ENCODE results near the gene FBXL16. TPM values are rescaled to one million over a fixed set of nuclear protein-coding genes. Genes with fewer than 3 reads are reported as not detected.

The FBXL16 gene
- total RNA-seq = 0.22 TPM in 1 of 2 replicates, not detected in the other

GRCh38 chr16:705431-706188 lies at the start of gene FBXL16:
Gene FBXL16, minus strand, starts transcription at chr16:705801. Its CDS starts 8,396 bp downstream, at chr16:697405.

GRCh38 chr16:740764-741505 lies 35.3 kb upstream of the FBXL16 start, which contains the start of gene CIAO3:
Gene CIAO3, minus strand, starts transcription at chr16:740997. Its CDS starts 12 bp downstream, at chr16:740985.

GRCh38 chr16:726438-727290 lies 21.1 kb upstream of the FBXL16 start, which contains the start of the genes CCDC78 and HAGHL:
Gene CCDC78, minus strand, starts transcription at chr16:726443. Its CDS starts 76 bp downstream, at chr16:726367.
Gene HAGHL, plus strand, starts transcription at chr16:727106. Its CDS starts 404 bp downstream, at chr16:727510.

GRCh38 chr16:720990-721764 lies 15.6 kb upstream of the FBXL16 start, which contains the start of gene ANTKMT:
Gene ANTKMT, plus strand, starts transcription at chr16:721146. Its CDS starts 129 bp downstream, at chr16:721275.

GRCh38 chr16:714558-715476 lies 9.2 kb upstream of the FBXL16 start, which contains the start of gene METRN:
Gene METRN, plus strand, starts transcription at chr16:715118. Its CDS starts 172 bp downstream, at chr16:715290.

GRCh38 chr16:684071-684794 lies 21.4 kb downstream of the FBXL16 start, which contains the start of gene JMJD8:
Gene JMJD8, minus strand, starts transcription at chr16:684334. Its CDS starts 15 bp downstream, at chr16:684319.

GRCh38 chr16:679814-680624 lies 25.6 kb downstream of the FBXL16 start, which contains the start of gene STUB1:
Gene STUB1, plus strand, starts transcription at chr16:680410. Its CDS starts 116 bp downstream, at chr16:680526.

GRCh38 chr16:674968-675883 lies 30.4 kb downstream of the FBXL16 start, which contains the start of gene RHBDL1:
Gene RHBDL1, plus strand, starts transcription at chr16:675671. Its CDS starts 120 bp downstream, at chr16:675791.

GRCh38 chr16:667780-668518 lies 37.7 kb downstream of the FBXL16 start, which contains the start of gene RHOT2:
Gene RHOT2, plus strand, starts transcription at chr16:668132. Its CDS starts 68 bp downstream, at chr16:668200.

GRCh38 chr16:648781-649589 lies 56.6 kb downstream of the FBXL16 start, which contains the start of gene WDR90:
Gene WDR90, plus strand, starts transcription at chr16:649365. Its CDS starts 52 bp downstream, at chr16:649417.

Other genes starting within 250 kb of the FBXL16 start
- gene CAPN15, start 178.1 kb downstream of the FBXL16 start, total RNA-seq = 68.9 and 91.9 TPM in 2 replicates
- gene PRR35, start 145.4 kb downstream of the FBXL16 start, total RNA-seq = 0.14 TPM in 1 of 2 replicates, not detected in the other
- 2.6 TPM in 2 replicates for gene NHLRC4, start 138.8 kb downstream of the FBXL16 start, total RNA-seq
- 27.8 and 33.5 TPM in 2 replicates for gene PIGQ, start 135.8 kb downstream of the FBXL16 start, total RNA-seq
- gene RAB40C, start 115.7 kb downstream of the FBXL16 start, total RNA-seq = 15.3 and 16.5 TPM in 2 replicates
- 0.14 and 0.22 TPM in 2 replicates for gene WFIKKN1, start 74.8 kb downstream of the FBXL16 start, total RNA-seq
- 99.1 and 106 TPM in 2 replicates for gene METTL26, start 69.5 kb downstream of the FBXL16 start, total RNA-seq
- 11.5 and 16.6 TPM in 2 replicates for gene MCRIP2, start 64.0 kb downstream of the FBXL16 start, total RNA-seq
- gene WDR90, start 56.4 kb downstream of the FBXL16 start, total RNA-seq = 12.3 and 22.6 TPM in 2 replicates
- gene RHOT2, start 37.7 kb downstream of the FBXL16 start, total RNA-seq = 56.5 and 67.4 TPM in 2 replicates
- gene RHBDL1, start 30.1 kb downstream of the FBXL16 start, total RNA-seq = 2.3 and 2.4 TPM in 2 replicates
- gene STUB1, start 25.4 kb downstream of the FBXL16 start, total RNA-seq = 91.5 and 131 TPM in 2 replicates
- 45.7 and 62.3 TPM in 2 replicates for gene JMJD8, start 21.5 kb downstream of the FBXL16 start, total RNA-seq
- 12.9 and 15.8 TPM in 2 replicates for gene WDR24, start 15.4 kb downstream of the FBXL16 start, total RNA-seq
- gene METRN, start 9.3 kb upstream of the FBXL16 start, total RNA-seq = 10.1 and 40.1 TPM in 2 replicates
- 25.4 and 30.6 TPM in 2 replicates for gene ANTKMT, start 15.3 kb upstream of the FBXL16 start, total RNA-seq
- gene CCDC78, start 20.6 kb upstream of the FBXL16 start, total RNA-seq = 1.1 and 3.1 TPM in 2 replicates
- gene HAGHL, start 21.3 kb upstream of the FBXL16 start, total RNA-seq = 8.3 and 23.4 TPM in 2 replicates
- 25.2 and 40.8 TPM in 2 replicates for gene CIAO3, start 35.2 kb upstream of the FBXL16 start, total RNA-seq
- gene MSLN, start 54.9 kb upstream of the FBXL16 start, total RNA-seq = not detected in 2 replicates
- gene RPUSD1, start 82.6 kb upstream of the FBXL16 start, total RNA-seq = 33.3 and 54.4 TPM in 2 replicates
- 2.2 and 36.9 TPM in 2 replicates for gene CHTF18, start 82.8 kb upstream of the FBXL16 start, total RNA-seq
- gene GNG13, start 94.9 kb upstream of the FBXL16 start, total RNA-seq = not detected in 2 replicates